Peyer's patch (tissue), 4 donors: Measurements from ENCODE around the gene MREG.

ENCODE experiments used
- CTCF ChIP-seq, 6 experiments: fragments of 450-650 bp in 4 of 6; fragments of 200-600 bp in 2 of 6; sonication (generic) in 1 of 6; IDR thresholded peaks; one replicate each; pipeline ENCODE4 v1.5.1; 2017 to 2019; ENCODE audit warnings: antibody characterized with exemption in 6 of 6, mild to moderate bottlenecking in 3 of 6, moderate library complexity in 1 of 6
- POLR2A ChIP-seq, 2 donors: fragments of 450-650 bp; IDR thresholded peaks; one replicate each; pipeline ENCODE4 v1.5.1; 2017; ENCODE audit warnings: antibody characterized with exemption in 2 of 2, mild to moderate bottlenecking in 2 of 2, moderate library complexity in 2 of 2

DNA sequence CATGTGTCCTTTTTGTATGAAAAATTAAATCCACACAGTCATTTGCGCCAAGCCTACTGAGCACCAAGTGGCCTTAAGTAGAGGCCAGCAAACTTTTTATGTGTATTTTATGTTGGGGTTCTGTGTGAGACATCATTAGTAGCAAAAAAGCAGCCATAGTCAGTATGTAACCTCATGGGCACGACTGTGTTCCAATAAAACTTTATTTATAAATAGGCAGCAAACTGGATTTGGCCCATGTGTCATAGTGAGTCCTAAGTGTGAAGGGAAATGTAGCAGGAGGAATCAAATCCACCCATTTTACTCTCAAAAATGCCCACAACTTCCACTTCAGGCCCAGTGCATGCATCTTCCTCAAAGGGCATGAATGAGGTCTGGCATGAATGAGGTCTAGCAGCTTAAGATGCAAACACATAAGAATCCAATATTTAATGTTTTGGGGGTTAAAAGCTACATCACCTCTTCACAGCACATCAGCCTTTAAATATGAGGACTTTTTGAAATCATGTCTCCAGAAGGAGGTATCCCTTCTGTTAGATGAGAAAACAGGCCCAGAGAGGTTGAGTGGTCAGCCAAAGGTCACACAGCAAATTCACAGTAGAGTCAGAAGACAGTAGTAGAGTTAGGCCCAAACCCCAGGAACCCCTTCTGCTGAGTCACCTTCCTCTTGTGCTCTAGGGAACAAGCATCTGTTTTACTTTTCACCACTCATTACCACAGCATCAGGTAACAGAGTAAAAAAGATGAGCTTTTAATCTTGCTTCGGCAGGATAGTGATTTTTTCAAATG, 45.6 kb downstream of the MREG start:
- no peak for TF ChIP-seq CTCF (IDR thresholded peaks at IDR 0.05)
- TF ChIP-seq POLR2A (IDR thresholded peaks at IDR 0.05): no peak
